HG03139 (cell line): ENCODE data around the gene HNRNPA2B1.
"Not testable (repeated sequence)": the region's sequence is repeated elsewhere in the genome, so short reads cannot be mapped to it uniquely, and the experiment has no call there.

ENCODE experiments used
- ATAC-seq: cut with Tn5 transposase; IDR thresholded peaks from one replicate; pipeline ENCODE4 v1.9.1; 2021; ENCODE audit not compliant: unreplicated experiment

Gene HNRNPA2B1

GRCh38 chr7:26147646-26148306, 52.8 kb downstream of the HNRNPA2B1 start:
- not testable (repeated sequence) for ATAC-seq

DNA sequence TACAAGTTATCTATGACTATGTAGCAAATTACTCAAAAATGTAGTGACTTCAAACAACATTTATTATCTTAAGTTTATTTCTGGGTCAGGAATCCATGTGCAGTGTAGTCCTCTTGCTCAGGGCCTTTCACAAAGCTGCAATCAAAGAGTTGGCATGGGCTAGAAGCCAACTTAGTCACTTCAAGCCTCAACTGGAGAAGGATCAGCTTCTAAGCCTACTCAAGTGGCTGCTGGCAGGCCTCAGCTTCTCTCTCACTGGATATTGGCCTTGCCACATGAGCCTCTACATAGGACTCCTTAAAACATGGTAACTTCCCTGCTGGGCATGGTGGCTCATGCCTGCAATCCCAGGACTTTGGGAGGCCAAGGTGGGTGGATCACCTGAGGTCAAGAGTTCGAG, 53.5 kb downstream of the HNRNPA2B1 start:
- no peak for ATAC-seq

DNA sequence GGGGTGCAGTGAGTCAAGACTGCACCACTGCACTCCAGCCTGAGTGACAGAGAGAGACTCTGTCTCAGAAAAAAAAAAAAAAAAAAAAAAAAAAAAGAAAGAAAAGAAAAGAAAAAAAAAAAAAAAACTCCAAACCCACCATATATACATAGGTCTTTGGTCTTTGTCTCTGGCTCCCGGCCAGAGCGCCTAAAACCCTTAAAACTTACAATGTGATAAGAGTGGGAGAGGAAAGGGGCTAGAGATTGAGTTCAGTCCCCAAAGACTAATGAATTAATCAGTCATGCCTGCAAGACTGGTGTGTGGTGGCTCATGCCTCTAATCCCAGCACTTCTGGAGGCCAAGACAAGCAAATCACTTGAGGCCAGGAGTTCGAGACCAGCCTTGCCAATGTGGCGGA, 55.3 kb downstream of the HNRNPA2B1 start:
- ATAC-seq, result no peak

- ATAC-seq, result no peak
These were observed 56.1 kb downstream of the HNRNPA2B1 start for GRCh38 chr7:26144184-26145080.

DNA sequence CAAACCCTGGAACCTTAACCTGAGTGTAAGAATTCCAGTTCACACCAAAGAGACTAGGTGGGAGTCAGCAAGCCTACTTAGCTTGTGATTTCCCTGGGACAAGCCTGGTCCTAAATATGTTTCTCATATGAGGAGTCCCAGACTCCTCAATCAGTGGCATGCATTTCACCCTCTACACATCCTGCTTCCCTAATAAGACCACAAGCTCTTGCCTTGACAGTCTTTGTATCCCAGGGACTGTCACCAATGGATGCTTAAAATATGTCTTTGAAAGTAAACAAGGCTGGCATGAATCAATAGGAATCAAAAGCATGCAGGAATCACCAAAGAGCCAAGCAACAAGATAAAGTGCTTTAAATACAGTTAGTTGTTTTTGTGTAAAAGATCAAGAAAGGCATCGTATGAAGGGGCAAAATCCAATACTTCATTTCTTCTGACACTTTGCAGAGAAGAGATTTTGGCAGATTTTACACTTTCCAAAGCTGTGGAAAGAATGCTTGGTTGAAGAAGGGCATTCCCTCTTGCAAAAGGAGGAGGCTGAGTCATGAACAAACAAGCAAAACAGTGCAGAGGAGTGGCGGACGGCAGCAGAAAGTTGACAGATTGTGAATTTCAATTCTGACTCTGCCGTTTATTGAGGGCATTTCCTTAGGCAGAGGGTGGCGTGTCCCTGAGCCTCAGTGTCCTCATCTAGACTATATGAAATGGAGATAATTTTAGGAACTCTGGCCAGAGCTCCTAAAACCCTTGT, 57.1 kb downstream of the HNRNPA2B1 start:
- ATAC-seq, result no peak

DNA sequence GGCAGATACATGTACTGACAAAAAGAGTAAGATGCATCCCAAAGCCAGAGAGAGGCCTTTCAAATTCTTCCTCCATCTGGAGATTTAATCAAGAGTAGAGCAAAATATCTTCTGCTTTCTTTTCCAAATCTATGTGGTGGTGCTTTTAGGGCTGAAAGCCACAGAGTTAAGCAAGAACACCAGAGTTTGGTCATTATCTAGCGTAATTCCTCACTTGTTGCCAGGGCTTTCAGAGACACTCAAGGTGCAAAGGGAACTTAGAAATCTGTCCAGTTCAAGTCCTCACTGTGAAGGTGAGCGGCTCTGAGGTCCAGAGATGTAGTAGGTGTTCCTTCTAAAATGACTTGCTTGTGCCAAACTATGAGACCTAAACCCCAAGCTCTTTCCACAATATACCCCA, 59.5 kb downstream of the HNRNPA2B1 start:
- no peak for ATAC-seq

DNA sequence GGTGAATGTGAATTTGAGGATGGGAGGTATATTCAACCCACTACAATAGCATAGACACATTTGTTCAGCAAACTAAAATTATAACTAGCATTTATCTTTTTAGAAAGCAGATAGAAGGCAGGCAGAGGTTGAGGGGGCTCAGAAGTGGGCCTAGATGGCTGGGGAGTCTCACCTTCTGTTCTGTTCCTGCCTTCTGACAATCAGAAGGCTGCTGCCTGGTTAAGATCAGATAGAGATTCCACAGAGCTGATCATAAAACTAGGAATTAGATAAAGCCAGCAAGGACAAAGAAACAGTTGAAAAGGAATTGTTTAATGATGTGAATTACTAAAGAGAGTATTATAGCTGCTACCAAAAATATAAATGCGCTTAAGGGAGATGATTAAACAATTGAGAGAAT, 60.2 kb downstream of the HNRNPA2B1 start:
- no peak for ATAC-seq
